ENCODE measurements around the gene ATP6V1A. TPM values are rescaled to one million over a fixed set of nuclear protein-coding genes. Genes with fewer than 3 reads are reported as not detected.

The ATP6V1A gene
- total and polyA plus RNA-seq, 2 of the 13 experiments (the other 11 are each of a cell fraction or from before 2014, with no cell fraction given): 23.4 to 95.1 TPM

DNA sequence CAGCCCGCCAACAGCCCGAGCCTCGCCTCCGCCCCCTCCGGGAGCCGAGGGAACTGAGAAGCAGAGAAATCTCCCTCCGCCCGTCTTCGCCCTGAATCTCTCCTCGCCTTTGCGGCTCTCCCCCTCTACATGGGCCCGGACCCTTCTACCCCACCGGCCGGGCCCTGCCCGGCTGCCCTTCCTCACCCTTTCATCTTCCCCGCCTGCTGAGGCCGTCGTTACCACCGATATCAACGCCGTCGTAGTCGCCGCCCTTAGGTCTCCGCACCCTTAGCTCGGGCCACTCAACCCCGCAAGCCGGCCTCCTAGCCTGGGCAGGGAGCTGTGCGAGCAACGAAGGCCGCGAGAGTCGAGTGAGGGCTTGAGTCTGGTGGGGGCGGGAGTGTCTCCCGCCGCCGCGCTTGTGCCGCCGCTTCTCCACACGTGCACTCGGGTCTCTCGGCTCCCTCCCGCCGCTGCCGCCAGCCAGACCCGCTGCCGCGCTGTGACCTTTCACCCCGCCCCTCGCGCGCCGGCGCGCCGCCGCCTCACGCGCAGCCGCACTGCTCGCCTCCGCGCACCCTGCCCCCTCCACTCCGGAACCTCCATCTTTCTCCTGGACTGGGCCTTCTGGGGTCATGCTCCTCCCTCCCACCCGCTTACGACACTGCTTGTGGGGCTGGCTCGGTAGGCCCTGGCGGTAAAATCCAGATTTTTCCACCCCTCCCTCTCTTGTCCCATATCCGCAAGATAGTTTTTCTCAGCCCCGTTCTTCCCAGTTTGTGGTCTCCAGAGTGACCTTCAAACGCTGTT is 883 bp upstream of the ATP6V1A start, which contains the start of gene NAA50 (continued):
- peak; percentile 89 for TF ChIP-seq ZFX (CRISPR knock-in tag; IDR thresholded peaks at IDR 0.05; ENCODE audit: low read depth)
- peak; percentile 84 for TF ChIP-seq KDM2A (CRISPR knock-in tag; IDR thresholded peaks at IDR 0.05; ENCODE audit: borderline replicate concordance, low read depth)
- no peak for TF ChIP-seq ZBTB25 (CRISPR knock-in tag; IDR thresholded peaks at IDR 0.05)
- TF ChIP-seq ZNF280B (CRISPR knock-in tag; IDR thresholded peaks at IDR 0.05; ENCODE audit: borderline replicate concordance): no peak
- TF ChIP-seq ZNF101 (CRISPR knock-in tag; IDR thresholded peaks at IDR 0.05; ENCODE audit: borderline replicate concordance, low read depth): no peak
- TF ChIP-seq IKZF4 (CRISPR knock-in tag; IDR thresholded peaks at IDR 0.05; ENCODE audit: borderline replicate concordance, low read depth, not compliant biosample characterization): peak; percentile 23
- no peak for TF ChIP-seq FOXA1 (IDR thresholded peaks at IDR 0.05)
- no peak for TF ChIP-seq FOXA1 (CRISPR knock-in tag; IDR thresholded peaks at IDR 0.05)
- TF ChIP-seq ZNF883 (CRISPR knock-in tag; IDR thresholded peaks at IDR 0.05; ENCODE audit: not compliant biosample characterization): no peak
- 0 out of 2 replicates have a peak, but pooled peaks have one; percentile 41 for TF ChIP-seq FIP1L1 (IDR thresholded peaks at IDR 0.05; ENCODE audit: borderline replicate concordance, insufficient read depth, low read depth, low read length)
- no peak for TF ChIP-seq SMC3 (IDR thresholded peaks at IDR 0.05; ENCODE audit: low read length)
- TF ChIP-seq ZNF75D (CRISPR knock-in tag; IDR thresholded peaks at IDR 0.05; ENCODE audit: borderline replicate concordance): peak; percentile 89; the same call in 1 of the 2 replicates
- TF ChIP-seq BCL3 (CRISPR knock-in tag; IDR thresholded peaks at IDR 0.05): 0 out of 2 replicates have a peak, but pooled peaks have one; percentile 76
- TF ChIP-seq SP5 (CRISPR knock-in tag; IDR thresholded peaks at IDR 0.05; ENCODE audit: borderline replicate concordance, low read depth): no peak
- TF ChIP-seq FOXJ3 (CRISPR knock-in tag; IDR thresholded peaks at IDR 0.05; ENCODE audit: borderline replicate concordance): 0 out of 2 replicates have a peak, but pooled peaks have one; percentile 1
- 0 out of 2 replicates have a peak, but pooled peaks have one; percentile 36 for TF ChIP-seq AHR (CRISPR knock-in tag; IDR thresholded peaks at IDR 0.05)
- TF ChIP-seq E2F1 (CRISPR knock-in tag; IDR thresholded peaks at IDR 0.05): no peak
- TF ChIP-seq MAFK (conservative IDR thresholded peaks at IDR 0.05 in 1 of 2, IDR thresholded peaks at IDR 0.05 in 1 of 2; ENCODE audit: low read length in 2 of 2): no peak
- no peak; the same call in 1 of the 2 replicates for TF ChIP-seq ELF1 (CRISPR knock-in tag; IDR thresholded peaks at IDR 0.05)
- TF ChIP-seq, protein P1, sequence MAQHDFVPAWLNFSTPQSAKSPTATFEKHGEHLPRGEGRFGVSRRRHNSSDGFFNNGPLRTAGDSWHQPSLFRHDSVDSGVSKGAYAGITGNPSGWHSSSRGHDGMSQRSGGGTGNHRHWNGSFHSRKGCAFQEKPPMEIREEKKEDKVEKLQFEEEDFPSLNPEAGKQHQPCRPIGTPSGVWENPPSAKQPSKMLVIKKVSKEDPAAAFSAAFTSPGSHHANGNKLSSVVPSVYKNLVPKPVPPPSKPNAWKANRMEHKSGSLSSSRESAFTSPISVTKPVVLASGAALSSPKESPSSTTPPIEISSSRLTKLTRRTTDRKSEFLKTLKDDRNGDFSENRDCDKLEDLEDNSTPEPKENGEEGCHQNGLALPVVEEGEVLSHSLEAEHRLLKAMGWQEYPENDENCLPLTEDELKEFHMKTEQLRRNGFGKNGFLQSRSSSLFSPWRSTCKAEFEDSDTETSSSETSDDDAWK (CRISPR knock-in tag; IDR thresholded peaks at IDR 0.05): no peak
- TF ChIP-seq KMT2B (CRISPR knock-in tag; IDR thresholded peaks at IDR 0.05): peak; percentile 52; the same call in 1 of the 2 replicates
- peak; percentile 33; the same call in 1 of the 2 replicates for TF ChIP-seq ZNF703 (CRISPR knock-in tag; IDR thresholded peaks at IDR 0.05; ENCODE audit: borderline replicate concordance)
